ENCODE data around the gene TMEM222.

Gene TMEM222

GRCh38 chr1:27351541-27352107 is 29.7 kb downstream of the TMEM222 start:
- TF ChIP-seq FOXP2 (optimal IDR thresholded peaks at IDR 0.05; ENCODE audit: borderline replicate concordance, extremely low read depth, extremely low read length, insufficient read depth) (no peak), REST (IDR thresholded peaks at IDR 0.05; ENCODE audit: insufficient read depth in 1 of 2, low read depth in 2 of 2, low read length in 2 of 2) (no peak), POLR2AphosphoS5 (IDR thresholded peaks at IDR 0.05; ENCODE audit: low read depth, low read length) (no peak), TAF1 (IDR thresholded peaks at IDR 0.05; ENCODE audit: borderline replicate concordance, insufficient read depth, low read length) (no peak), SIN3A (IDR thresholded peaks at IDR 0.05; ENCODE audit: borderline replicate concordance, insufficient read depth, low read length) (no peak)

- TF ChIP-seq SIN3A (IDR thresholded peaks at IDR 0.05; ENCODE audit: borderline replicate concordance, insufficient read depth, low read length) = no peak
- TF ChIP-seq TAF1 (IDR thresholded peaks at IDR 0.05; ENCODE audit: borderline replicate concordance, insufficient read depth, low read length) = no peak
Observed at GRCh38 chr1:27353166-27353565, 31.2 kb downstream of the TMEM222 start.

- TF ChIP-seq TAF1 (IDR thresholded peaks at IDR 0.05; ENCODE audit: borderline replicate concordance, insufficient read depth, low read length) (no peak), REST (IDR thresholded peaks at IDR 0.05; ENCODE audit: insufficient read depth in 1 of 2, low read depth in 2 of 2, low read length in 2 of 2) (no peak), SIN3A (IDR thresholded peaks at IDR 0.05; ENCODE audit: borderline replicate concordance, insufficient read depth, low read length) (no peak), POLR2AphosphoS5 (IDR thresholded peaks at IDR 0.05; ENCODE audit: low read depth, low read length) (no peak), FOXP2 (optimal IDR thresholded peaks at IDR 0.05; ENCODE audit: borderline replicate concordance, extremely low read depth, extremely low read length, insufficient read depth) (no peak)
Observed at GRCh38 chr1:27353629-27354028, 31.7 kb downstream of the TMEM222 start.

- TF ChIP-seq POLR2AphosphoS5 (IDR thresholded peaks at IDR 0.05; ENCODE audit: low read depth, low read length) = no peak
- TF ChIP-seq TAF1 (IDR thresholded peaks at IDR 0.05; ENCODE audit: borderline replicate concordance, insufficient read depth, low read length) = no peak
- TF ChIP-seq REST (IDR thresholded peaks at IDR 0.05; ENCODE audit: insufficient read depth in 1 of 2, low read depth in 2 of 2, low read length in 2 of 2) = no peak
- TF ChIP-seq SIN3A (IDR thresholded peaks at IDR 0.05; ENCODE audit: borderline replicate concordance, insufficient read depth, low read length) = no peak
- no peak for TF ChIP-seq FOXP2 (optimal IDR thresholded peaks at IDR 0.05; ENCODE audit: borderline replicate concordance, extremely low read depth, extremely low read length, insufficient read depth)
Observed at GRCh38 chr1:27355683-27356082, 33.7 kb downstream of the TMEM222 start.

GRCh38 chr1:27356277-27356618 is 34.3 kb downstream of the TMEM222 start:
- no peak for TF ChIP-seq SIN3A (IDR thresholded peaks at IDR 0.05; ENCODE audit: borderline replicate concordance, insufficient read depth, low read length)
- no peak for TF ChIP-seq TAF1 (IDR thresholded peaks at IDR 0.05; ENCODE audit: borderline replicate concordance, insufficient read depth, low read length)
- no peak for TF ChIP-seq POLR2AphosphoS5 (IDR thresholded peaks at IDR 0.05; ENCODE audit: low read depth, low read length)
- no peak for TF ChIP-seq REST (IDR thresholded peaks at IDR 0.05; ENCODE audit: insufficient read depth in 1 of 2, low read depth in 2 of 2, low read length in 2 of 2)
- TF ChIP-seq FOXP2 (optimal IDR thresholded peaks at IDR 0.05; ENCODE audit: borderline replicate concordance, extremely low read depth, extremely low read length, insufficient read depth) = no peak

Data from PFSK-1 (cell line).